Panc1 (cell line): ENCODE measurements around the gene SPTBN1. TPM values are rescaled to one million over a fixed set of nuclear protein-coding genes. Genes with fewer than 3 reads are reported as not detected.

Experiments
- ATAC-seq: fragments of 200-7000 bp; cut with Tn5 transposase; 2 replicates; pipeline ENCODE4 v1.9.1; 2020; ENCODE audit warnings: mild to moderate bottlenecking, moderate library complexity
- BruUV-seq: library from RNA; stranded (reverse); fragments of 400-500 nt; replicated peaks from 2 replicates; lab custom pipeline; 2021; lab: Mats Ljungman, UMichigan
- CTCF ChIA-PET: fragments of 300-600 bp; sonication (Branson Sonifier 250); formaldehyde crosslinking; loops from one replicate; lab custom pipeline; 2022; ENCODE audit warnings: antibody characterized with exemption; lab: Charles Lee
- POLR2A ChIA-PET: fragments of 300-600 bp; sonication (Branson Sonifier 250); formaldehyde crosslinking; loops from one replicate; lab custom pipeline; 2022; ENCODE audit warnings: antibody characterized with exemption; lab: Charles Lee
- DNase-seq: peaks from one replicate; pipeline ENCODE4 v3.0.0-alpha.2; 2010; ENCODE audit warnings: low read depth, low spot score
- H3K27ac ChIP-seq: 2 replicates; pipeline ENCODE4 v1.5.1; 2011; ENCODE audit warnings: mild to moderate bottlenecking, low read length, inconsistent platforms
- H3K27me3 ChIP-seq: fragments of 200-500 bp; sonication (Bioruptor generic); 2 replicates; pipeline ENCODE4 v1.6.0; 2014; ENCODE audit warnings: low read length, inconsistent platforms; ENCODE audit not compliant: control insufficient read depth, insufficient read depth
- H3K36me3 ChIP-seq: fragments of 200-500 bp; sonication (Bioruptor generic); 2 replicates; pipeline ENCODE4 v1.5.1; 2014; ENCODE audit warnings: inconsistent platforms, mild to moderate bottlenecking, low read length, moderate library complexity; ENCODE audit not compliant: control insufficient read depth, insufficient read depth
- H3K4me1 ChIP-seq: 2 replicates; pipeline ENCODE4 v1.5.1; 2011; ENCODE audit warnings: inconsistent platforms, mild to moderate bottlenecking, low read length, moderate library complexity; ENCODE audit not compliant: control insufficient read depth, insufficient read depth
- H3K4me3 ChIP-seq, 2 experiments: 2 replicates each; pipeline ENCODE4 v1.5.1; 2011 to 2012; ENCODE audit warnings: low read depth in 2 of 2, low read length in 2 of 2, mild to moderate bottlenecking in 2 of 2, inconsistent platforms in 1 of 2, moderate library complexity in 1 of 2
- H3K9me3 ChIP-seq: fragments of 200-500 bp; sonication (Bioruptor generic); 2 replicates; pipeline ENCODE4 v1.5.1; 2014; ENCODE audit warnings: low read depth, mild to moderate bottlenecking, inconsistent platforms, low read length, moderate library complexity; ENCODE audit not compliant: control insufficient read depth, insufficient read depth
- CTCF ChIP-seq: fragments of 450-650 bp; IDR thresholded peaks from 2 replicates; pipeline ENCODE4 v1.5.1; 2017; ENCODE audit warnings: mild to moderate bottlenecking
- POLR2AphosphoS5 ChIP-seq: IDR thresholded peaks from 2 replicates; pipeline ENCODE4 v1.6.1; 2012; ENCODE audit warnings: mild to moderate bottlenecking, low read depth, low read length, moderate library complexity
- REST ChIP-seq, 2 experiments: IDR thresholded peaks; 2 replicates each; pipeline ENCODE4 v1.6.1; 2011 to 2012; ENCODE audit warnings: low read depth in 2 of 2, control low read depth in 1 of 2, low read length in 1 of 2, mild to moderate bottlenecking in 1 of 2, moderate library complexity in 1 of 2; ENCODE audit not compliant: insufficient read depth in 1 of 2
- SIN3A ChIP-seq: IDR thresholded peaks from 2 replicates; pipeline ENCODE4 v1.6.1; 2012; ENCODE audit warnings: low read depth, mild to moderate bottlenecking, low read length, moderate library complexity, borderline replicate concordance; ENCODE audit not compliant: insufficient read depth
- TCF7L2 ChIP-seq: IDR thresholded peaks from 2 replicates; pipeline ENCODE4 v1.6.1; 2011; ENCODE audit warnings: mild to moderate bottlenecking, low read depth, low read length, inconsistent platforms
- in situ Hi-C: cut with HindIII; loops from 2 replicates; pipeline ENCODE4 v1.10.0; 2016; ENCODE audit warnings: low sequenced_read_pairs, low pct_unique_long_range_greater_than_20kb
- intact Hi-C: fragments of 100-400 bp; cut with micrococcal nuclease; formaldehyde crosslinking; loops from one replicate; pipeline ENCODE4 v1.10.0; 2022; ENCODE audit not compliant: unreplicated experiment
- total RNA-seq: library from RNA; stranded (reverse); gene quantifications from one replicate; pipeline ENCODE4 v1.2.1, GENCODE V29; 2021; ENCODE audit not compliant: unreplicated experiment

SPTBN1 gene
- total RNA-seq, 1 experiment from 2014 or later = 169 TPM

- no peak for TF ChIP-seq SIN3A
- TF ChIP-seq TCF7L2 = no peak
- TF ChIP-seq CTCF = no peak
- TF ChIP-seq REST (IDR thresholded peaks at IDR 0.05; ENCODE audit: insufficient read depth in 1 of 2, low read depth in 2 of 2, low read length in 1 of 2) = no peak
- TF ChIP-seq POLR2AphosphoS5 = no peak
- H3K9me3 ChIP-seq = no peaks in the 10 kb centered on the region
- H3K4me3 ChIP-seq = no peak overlapping the region
- in situ Hi-C loops (no loop called here), intact Hi-C loops (no loop called here)
- no peak overlapping the region for H3K27ac ChIP-seq
- H3K36me3 ChIP-seq = peaks cover 2% of the 10 kb centered on the region; the same call in 1 of the 2 replicates
- BruUV-seq = no TSS peak
- ChIA-PET POLR2A (no interaction called here), CTCF (no interaction called here)
- H3K4me1 ChIP-seq = no peaks in the 10 kb centered on the region; the same call in 1 of the 2 replicates
- DNase-seq (no peak), ATAC-seq (no peak)
- no peaks in the 10 kb centered on the region for H3K27me3 ChIP-seq
Observed at GRCh38 chr2:54599326-54599710, 143.2 kb downstream of the SPTBN1 start.

- intact Hi-C loops = no loop called here
- no TSS peak for BruUV-seq
- CTCF ChIA-PET = no interaction called here
- POLR2A ChIA-PET = interaction anchor here (0.6 kb wide), 2 partner anchors 8 to 9 kb away, joined by 4 to 5 read pairs; no protein-coding TSS in a partner anchor
- ATAC-seq (no peak), DNase-seq (no peak)
- no peak for TF ChIP-seq POLR2AphosphoS5
- no peak for TF ChIP-seq REST (IDR thresholded peaks at IDR 0.05; ENCODE audit: insufficient read depth in 1 of 2, low read depth in 2 of 2, low read length in 1 of 2)
- no peak for TF ChIP-seq CTCF
- no peak for TF ChIP-seq TCF7L2
- no peak for TF ChIP-seq SIN3A
- Histone ChIP-seq H3K4me3 (no peak overlapping the region), H3K27ac (no peak overlapping the region), H3K36me3 (peaks cover 2% of the 10 kb centered on the region; the same call in 1 of the 2 replicates), H3K4me1 (no peaks in the 10 kb centered on the region; the same call in 1 of the 2 replicates), H3K27me3 (no peaks in the 10 kb centered on the region), H3K9me3 (no peaks in the 10 kb centered on the region)
- in situ Hi-C loops = no loop called here
Observed at GRCh38 chr2:54599914-54600313, 143.8 kb downstream of the SPTBN1 start.
